ENCODE measurements around the gene PPM1N. TPM values are rescaled to one million over a fixed set of nuclear protein-coding genes. Genes with fewer than 3 reads are reported as not detected.

The PPM1N gene
- total RNA-seq, 3 donors from 2014 or later = 1.1 to 1.4 (median 1.3) TPM

DNA sequence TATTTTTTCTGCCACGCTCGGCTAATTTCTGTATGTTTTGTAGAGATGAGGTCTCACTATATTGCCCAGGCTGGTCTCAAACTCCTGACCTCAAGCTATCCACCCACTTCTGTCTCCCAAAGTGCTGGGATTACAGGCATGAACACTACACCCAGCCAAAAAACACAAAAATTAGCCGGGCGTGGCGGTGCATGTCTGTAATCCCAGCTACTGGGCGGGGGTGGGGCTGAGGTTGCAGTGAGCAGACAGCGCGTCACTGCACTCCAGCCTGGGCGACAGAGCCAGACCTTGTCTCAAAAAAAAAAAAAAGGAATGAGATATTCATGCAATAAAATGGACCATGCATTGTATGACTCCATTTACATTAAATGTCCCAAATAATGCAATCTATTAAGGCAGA lies 41.2 kb downstream of the PPM1N start:
- H3K27me3 Mint-ChIP-seq (ENCODE audit: low read depth) = no peaks in the 10 kb centered on the region
- H3K36me3 Mint-ChIP-seq (ENCODE audit: insufficient read depth) = peaks cover 2% of the 10 kb centered on the region
- ATAC-seq = no peak
- H3K4me1 Mint-ChIP-seq (ENCODE audit: low read depth) = peaks cover 3% of the 10 kb centered on the region
- H3K4me3 Mint-ChIP-seq = no peak overlapping the region
- H3K9me3 Mint-ChIP-seq = no peaks in the 10 kb centered on the region
- DNase-seq = no peak

DNA sequence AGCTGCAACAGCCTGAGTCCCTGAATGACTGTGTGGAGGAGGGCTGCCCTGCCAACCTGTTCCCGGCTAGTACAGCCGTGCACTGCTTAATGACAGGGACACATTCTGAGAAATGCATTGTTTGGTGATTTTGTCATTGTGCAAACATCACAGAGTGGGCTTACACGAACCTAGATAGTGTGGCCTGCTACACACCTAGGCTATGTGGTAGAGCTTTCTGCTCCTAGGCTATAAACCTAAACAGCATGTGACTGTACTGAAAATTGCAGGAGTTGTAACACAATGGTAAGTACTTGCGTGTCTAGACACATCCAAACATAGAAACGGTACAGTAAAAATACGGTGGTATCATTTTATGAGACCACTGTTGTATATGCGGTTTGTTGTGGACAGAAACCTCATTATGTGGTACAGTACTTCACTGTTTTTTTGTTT lies 44.0 kb downstream of the PPM1N start:
- ATAC-seq = no peak
- Mint-ChIP-seq H3K4me3 (no peak overlapping the region), H3K9me3 (no peaks in the 10 kb centered on the region), H3K27me3 (ENCODE audit: low read depth) (no peaks in the 10 kb centered on the region), H3K4me1 (ENCODE audit: low read depth) (peaks cover 3% of the 10 kb centered on the region), H3K36me3 (ENCODE audit: insufficient read depth) (no peaks in the 10 kb centered on the region)
- DNase-seq = no peak

DNA sequence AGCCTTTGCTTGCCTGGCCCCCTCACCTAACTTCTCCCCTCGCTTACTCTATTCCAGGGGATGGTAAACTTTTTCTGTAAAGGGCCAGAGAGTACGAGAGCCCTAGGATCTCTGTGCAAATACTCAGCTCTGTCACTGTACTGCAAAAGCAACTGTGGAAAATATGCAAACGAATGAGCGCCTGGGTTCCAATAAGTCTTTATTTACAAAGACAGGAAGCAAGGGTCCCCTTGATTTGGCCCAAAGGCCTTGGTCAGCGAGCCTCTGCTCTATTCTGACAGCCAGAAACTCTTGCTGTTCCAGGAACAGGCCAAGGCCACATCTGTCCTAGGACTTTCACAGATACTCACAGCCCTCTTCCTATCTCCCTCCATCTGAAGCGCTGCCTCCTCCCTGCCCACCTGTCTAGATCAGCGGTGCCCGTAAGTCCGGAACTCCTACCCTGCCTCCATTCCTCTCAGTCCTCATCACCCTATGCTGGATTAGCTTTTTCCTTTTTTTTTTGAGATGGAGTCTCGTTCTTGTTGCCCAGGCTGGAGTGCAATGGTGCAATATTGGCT lies 49.0 kb downstream of the PPM1N start:
- no peak for DNase-seq
- Mint-ChIP-seq H3K27me3 (ENCODE audit: low read depth) (no peaks in the 10 kb centered on the region), H3K4me3 (no peak overlapping the region), H3K36me3 (ENCODE audit: insufficient read depth) (peaks cover 3% of the 10 kb centered on the region), H3K9me3 (no peaks in the 10 kb centered on the region), H3K4me1 (ENCODE audit: low read depth) (peaks cover 3% of the 10 kb centered on the region)
- ATAC-seq = no peak

GRCh38 chr19:45547965-45548609 lies 49.8 kb downstream of the PPM1N start:
- Mint-ChIP-seq H3K4me1 (ENCODE audit: low read depth) (peaks cover 3% of the 10 kb centered on the region), H3K27me3 (ENCODE audit: low read depth) (no peaks in the 10 kb centered on the region), H3K36me3 (ENCODE audit: insufficient read depth) (peaks cover 6% of the 10 kb centered on the region), H3K4me3 (no peak overlapping the region), H3K9me3 (no peaks in the 10 kb centered on the region)
- ATAC-seq = no peak
- DNase-seq = no peak

Other genes with a start within 250 kb of the PPM1N start
- gene MARK4, start 247.2 kb upstream of the PPM1N start, total RNA-seq = 10 to 100 TPM; 14.6 to 18.3 (median 15.9) TPM
- not detected for gene CKM, start 175.6 kb upstream of the PPM1N start, total RNA-seq
- not detected for gene KLC3, start 157.7 kb upstream of the PPM1N start, total RNA-seq
- 10 to 100 TPM; 22.2 to 23.8 (median 23.8) TPM for gene ERCC2, start 127.9 kb upstream of the PPM1N start, total RNA-seq
- gene PPP1R13L, start 93.4 kb upstream of the PPM1N start, total RNA-seq = 1 to 10 TPM; 1.6 to 6.8 (median 4.1) TPM
- 10 to 100 TPM; 45.2 to 57.3 (median 49.1) TPM for gene POLR1G, start 91.8 kb upstream of the PPM1N start, total RNA-seq
- 10 to 100 TPM; 68.0 to 86.2 (median 85.7) TPM for gene ERCC1, start 74.5 kb upstream of the PPM1N start, total RNA-seq
- gene FOSB, start 30.4 kb upstream of the PPM1N start, total RNA-seq = 10 to 100 TPM; 10.5 to 13.4 (median 13.2) TPM
- gene RTN2, start 1.4 kb upstream of the PPM1N start, total RNA-seq = 1 to 10 TPM in 2 of 3 donors, under 1 TPM in 1; 0.83 to 1.5 (median 1.5) TPM
- 100 to 1,000 TPM; 135 to 164 (median 157) TPM for gene VASP, start 9.0 kb downstream of the PPM1N start, total RNA-seq
- 10 to 100 TPM; 14.1 to 15.5 (median 15.1) TPM for gene OPA3, start 86.4 kb downstream of the PPM1N start, total RNA-seq
- gene GPR4, start 103.8 kb downstream of the PPM1N start, total RNA-seq = under 1 TPM in 1 of 3 donors, not detected in 2; 0.05 TPM
- gene EML2, start 141.0 kb downstream of the PPM1N start, total RNA-seq = 100 to 1,000 TPM; 136 to 178 (median 150) TPM
- gene GIPR, start 169.8 kb downstream of the PPM1N start, total RNA-seq = 1 to 10 TPM in 2 of 3 donors, under 1 TPM in 1; 0.66 to 1.4 (median 1.0) TPM
- 100 to 1,000 TPM; 903 to 949 (median 911) TPM for gene SNRPD2, start 193.5 kb downstream of the PPM1N start, total RNA-seq
- 10 to 100 TPM; 10.3 to 13.2 (median 12.3) TPM for gene QPCTL, start 194.2 kb downstream of the PPM1N start, total RNA-seq
- gene FBXO46, start 232.5 kb downstream of the PPM1N start, total RNA-seq = 10 to 100 TPM; 29.5 to 33.3 (median 29.8) TPM
- gene MEIOSIN, start 235.0 kb downstream of the PPM1N start, total RNA-seq = not detected

Data from activated T-cell treated with anti-CD3 and anti-CD28 coated beads, Interleukin-2, amount 50 U/mL, for 4 hours (primary cell).